PC-3 (cell line): ENCODE data around the gene LARP4B. TPM values are rescaled to one million over a fixed set of nuclear protein-coding genes. Genes with fewer than 3 reads are reported as not detected.

Experiments used
- ATAC-seq: fragments of 200-7000 bp; cut with Tn5 transposase; 2 replicates; pipeline ENCODE4 v1.9.1; 2020; ENCODE audit warnings: mild to moderate bottlenecking, moderate library complexity
- BruUV-seq: library from RNA; stranded (reverse); fragments of 400-500 nt; replicated peaks from 2 replicates; lab custom pipeline; 2021; lab: Mats Ljungman, UMichigan
- CTCF ChIA-PET: fragments of 300-600 bp; sonication (Branson Sonifier 250); formaldehyde crosslinking; loops from one replicate; lab custom pipeline; 2022; ENCODE audit warnings: antibody characterized with exemption; lab: Charles Lee
- POLR2A ChIA-PET: fragments of 300-600 bp; sonication (Branson Sonifier 250); formaldehyde crosslinking; loops from one replicate; lab custom pipeline; 2022; ENCODE audit warnings: antibody characterized with exemption; ENCODE audit not compliant: unreplicated experiment; lab: Charles Lee
- DNase-seq: peaks from one replicate; pipeline ENCODE4 v3.0.0-alpha.2; 2015
- H2AFZ ChIP-seq: fragments of 300-600 bp; sonication (generic); 2 replicates; pipeline ENCODE4 v1.6.0; 2016; ENCODE audit warnings: antibody characterized with exemption, low read length
- H3F3A ChIP-seq: fragments of 300-600 bp; sonication (generic); one replicate; pipeline ENCODE4 v1.6.0; 2017; ENCODE audit warnings: antibody characterized with exemption, low read length, control low read depth, mild to moderate bottlenecking; ENCODE audit not compliant: unreplicated experiment
- H3K27ac ChIP-seq: fragments of 300-600 bp; sonication (generic); 2 replicates; pipeline ENCODE4 v1.5.1; 2016; ENCODE audit warnings: mild to moderate bottlenecking, low read length
- H3K27me3 ChIP-seq: fragments of 300-600 bp; sonication (generic); 2 replicates; pipeline ENCODE4 v1.6.1; 2016; ENCODE audit warnings: low read length, mixed read lengths
- H3K36me3 ChIP-seq: fragments of 300-600 bp; sonication (generic); 2 replicates; pipeline ENCODE4 v1.6.1; 2016; ENCODE audit warnings: low read depth, mixed run types, low read length, mixed read lengths
- H3K4me1 ChIP-seq: fragments of 300-600 bp; sonication (generic); 2 replicates; pipeline ENCODE4 v1.5.1; 2016; ENCODE audit warnings: low read length; ENCODE audit not compliant: insufficient read depth
- H3K4me2 ChIP-seq: fragments of 300-600 bp; sonication (generic); 2 replicates; pipeline ENCODE4 v1.6.0; 2016; ENCODE audit warnings: low read length
- H3K4me3 ChIP-seq: fragments of 300-600 bp; sonication (generic); 2 replicates; pipeline ENCODE4 v1.5.1; 2016; ENCODE audit warnings: mild to moderate bottlenecking, low read length, mixed read lengths
- H3K79me2 ChIP-seq: fragments of 300-600 bp; sonication (generic); 2 replicates; pipeline ENCODE4 v1.6.1; 2017; ENCODE audit warnings: low read length, mixed read lengths
- H3K9ac ChIP-seq: fragments of 300-600 bp; sonication (generic); 2 replicates; pipeline ENCODE4 v1.6.0; 2016; ENCODE audit warnings: mild to moderate bottlenecking, low read length
- H3K9me2 ChIP-seq: fragments of 300-600 bp; sonication (generic); replicated peaks from 2 replicates; pipeline ENCODE4 v1.6.1; 2016; ENCODE audit warnings: mixed run types, low read length, mixed read lengths
- H3K9me3 ChIP-seq: fragments of 300-600 bp; sonication (generic); 2 replicates; pipeline ENCODE4 v1.6.1; 2016; ENCODE audit warnings: low read length, mixed read lengths
- H4K20me1 ChIP-seq: fragments of 300-600 bp; sonication (generic); 2 replicates; pipeline ENCODE4 v1.6.1; 2016; ENCODE audit warnings: low read length, mixed read lengths
- EZH2 ChIP-seq: fragments of 300-600 bp; sonication (generic); IDR thresholded peaks from one replicate; pipeline ENCODE4 v1.6.1; 2017; ENCODE audit warnings: antibody characterized with exemption, mild to moderate bottlenecking, low read length; ENCODE audit not compliant: unreplicated experiment
- EZH2phosphoT487 ChIP-seq: fragments of 300-600 bp; sonication (generic); IDR thresholded peaks from 2 replicates; pipeline ENCODE4 v1.6.1; 2018; ENCODE audit warnings: mild to moderate bottlenecking, antibody characterized with exemption, low read length, borderline replicate concordance
- intact Hi-C: fragments of 100-400 bp; cut with micrococcal nuclease; formaldehyde crosslinking; loops from 2 replicates; pipeline ENCODE4 v1.9.0; 2023
- total RNA-seq: library from RNA; depleted of rRNA; stranded (reverse); fragments of >200 nt; gene quantifications from 2 replicates; pipeline ENCODE4 v1.2.3, GENCODE V29; 2014
- TF ChIP-seq, protein P1 (sequence below): fragments of 300-600 bp; sonication (generic); conservative IDR thresholded peaks from 2 replicates; pipeline ENCODE4 v1.5.1; 2017; ENCODE audit warnings: antibody characterized with exemption, low read depth, mild to moderate bottlenecking, low read length

The LARP4B gene
- total RNA-seq, 1 experiment from 2014 or later = 33.9 TPM

DNA sequence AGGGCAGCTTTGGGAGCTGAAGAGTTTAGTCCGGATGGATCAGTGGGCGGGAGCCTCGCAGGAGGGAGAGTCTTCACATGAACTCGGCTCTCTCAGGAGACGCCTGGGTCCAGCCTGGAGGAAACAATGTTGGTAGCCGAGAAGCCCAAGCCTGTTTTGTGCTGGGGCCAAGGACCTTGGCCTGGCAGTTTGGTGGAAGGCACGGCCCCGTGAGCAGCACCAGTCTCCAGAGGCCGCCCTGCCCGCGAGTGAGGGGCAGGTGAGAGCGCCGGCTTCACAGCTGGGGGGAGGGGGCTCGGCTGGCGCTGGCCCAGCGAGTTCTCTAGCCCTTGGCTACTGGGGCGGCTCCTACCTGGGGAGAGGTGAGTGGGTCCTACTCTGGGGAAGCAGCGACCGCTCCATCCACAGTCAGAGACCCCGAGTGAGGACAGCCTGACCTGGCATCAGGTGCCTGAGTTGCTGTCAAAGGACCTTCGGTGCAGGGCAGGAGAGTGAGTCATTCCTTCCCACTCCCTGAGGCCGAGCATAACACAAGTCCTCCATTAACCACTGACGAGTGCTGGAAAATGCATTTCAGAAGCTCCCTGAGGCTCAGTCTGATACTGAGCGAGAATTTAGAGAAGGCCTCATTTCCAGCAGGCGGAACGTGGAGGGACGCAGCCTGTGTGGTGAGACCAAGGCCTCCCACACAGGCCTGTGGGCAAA lies 152.7 kb downstream of the LARP4B start:
- Histone ChIP-seq H2AFZ (no peak overlapping the region), H3K4me3 (no peak overlapping the region), H3K79me2 (no peaks in the 10 kb centered on the region), H3K9me3 (no peaks in the 10 kb centered on the region), H3K9ac (no peak overlapping the region), H3K4me2 (no peak overlapping the region), H3K27ac (no peak overlapping the region), H3K36me3 (no peaks in the 10 kb centered on the region), H3F3A (no peaks in the 10 kb centered on the region), H3K4me1 (no peaks in the 10 kb centered on the region), H3K27me3 (no peaks in the 10 kb centered on the region), H3K9me2 (no peaks in the 10 kb centered on the region), H4K20me1 (no peaks in the 10 kb centered on the region)
- ATAC-seq (no peak), DNase-seq (no peak)
- CTCF ChIA-PET = interaction anchor here (0.5 kb wide), 1 partner anchor 266 kb away, joined by 4 read pairs; no protein-coding TSS in a partner anchor
- POLR2A ChIA-PET = no interaction called here
- intact Hi-C loops = no loop called here
- no TSS peak for BruUV-seq
- TF ChIP-seq, protein P1, sequence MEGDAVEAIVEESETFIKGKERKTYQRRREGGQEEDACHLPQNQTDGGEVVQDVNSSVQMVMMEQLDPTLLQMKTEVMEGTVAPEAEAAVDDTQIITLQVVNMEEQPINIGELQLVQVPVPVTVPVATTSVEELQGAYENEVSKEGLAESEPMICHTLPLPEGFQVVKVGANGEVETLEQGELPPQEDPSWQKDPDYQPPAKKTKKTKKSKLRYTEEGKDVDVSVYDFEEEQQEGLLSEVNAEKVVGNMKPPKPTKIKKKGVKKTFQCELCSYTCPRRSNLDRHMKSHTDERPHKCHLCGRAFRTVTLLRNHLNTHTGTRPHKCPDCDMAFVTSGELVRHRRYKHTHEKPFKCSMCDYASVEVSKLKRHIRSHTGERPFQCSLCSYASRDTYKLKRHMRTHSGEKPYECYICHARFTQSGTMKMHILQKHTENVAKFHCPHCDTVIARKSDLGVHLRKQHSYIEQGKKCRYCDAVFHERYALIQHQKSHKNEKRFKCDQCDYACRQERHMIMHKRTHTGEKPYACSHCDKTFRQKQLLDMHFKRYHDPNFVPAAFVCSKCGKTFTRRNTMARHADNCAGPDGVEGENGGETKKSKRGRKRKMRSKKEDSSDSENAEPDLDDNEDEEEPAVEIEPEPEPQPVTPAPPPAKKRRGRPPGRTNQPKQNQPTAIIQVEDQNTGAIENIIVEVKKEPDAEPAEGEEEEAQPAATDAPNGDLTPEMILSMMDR = no peak
- no peak for TF ChIP-seq EZH2
- TF ChIP-seq EZH2phosphoT487 = no peak

DNA sequence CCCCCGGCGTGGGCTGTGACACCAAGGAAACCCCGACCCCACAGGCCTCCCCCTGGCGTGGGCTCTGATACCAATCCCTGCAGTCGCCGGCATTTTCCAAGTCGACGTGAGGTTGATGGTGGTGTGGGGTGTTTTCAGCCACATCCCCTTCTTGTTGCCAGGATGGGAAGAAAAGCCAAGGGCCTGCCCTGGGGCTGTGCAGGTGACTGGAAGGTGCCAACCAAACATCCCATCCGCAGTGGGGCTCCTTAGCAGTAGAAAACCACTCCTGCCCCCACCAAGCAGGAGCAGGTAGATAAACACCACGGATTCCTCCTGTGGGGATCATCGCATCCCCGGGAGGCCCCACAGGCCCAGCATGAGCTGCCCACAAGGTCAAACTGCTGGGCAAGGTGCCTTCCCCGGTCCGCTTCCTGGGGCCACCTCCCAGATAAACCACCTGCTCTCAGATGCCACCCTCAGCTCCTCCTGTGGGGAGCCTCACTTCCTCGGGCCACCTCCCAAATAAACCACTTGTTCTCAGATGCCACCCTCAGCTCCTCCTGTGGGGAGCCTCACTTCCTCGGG lies 153.5 kb downstream of the LARP4B start:
- TF ChIP-seq EZH2phosphoT487 = no peak
- no peak for TF ChIP-seq EZH2
- TF ChIP-seq, protein P1 = no peak
- ATAC-seq (no peak), DNase-seq (no peak)
- ChIA-PET CTCF (no interaction called here), POLR2A (no interaction called here)
- Histone ChIP-seq H3K27ac (no peak overlapping the region), H3F3A (no peaks in the 10 kb centered on the region), H3K27me3 (no peaks in the 10 kb centered on the region), H3K36me3 (no peaks in the 10 kb centered on the region), H4K20me1 (no peaks in the 10 kb centered on the region), H3K9me2 (no peaks in the 10 kb centered on the region), H3K79me2 (no peaks in the 10 kb centered on the region), H3K4me2 (no peak overlapping the region), H3K9ac (no peak overlapping the region), H3K4me1 (no peaks in the 10 kb centered on the region), H2AFZ (no peak overlapping the region), H3K9me3 (no peaks in the 10 kb centered on the region), H3K4me3 (no peak overlapping the region)
- no TSS peak for BruUV-seq
- intact Hi-C loops = no loop called here

DNA sequence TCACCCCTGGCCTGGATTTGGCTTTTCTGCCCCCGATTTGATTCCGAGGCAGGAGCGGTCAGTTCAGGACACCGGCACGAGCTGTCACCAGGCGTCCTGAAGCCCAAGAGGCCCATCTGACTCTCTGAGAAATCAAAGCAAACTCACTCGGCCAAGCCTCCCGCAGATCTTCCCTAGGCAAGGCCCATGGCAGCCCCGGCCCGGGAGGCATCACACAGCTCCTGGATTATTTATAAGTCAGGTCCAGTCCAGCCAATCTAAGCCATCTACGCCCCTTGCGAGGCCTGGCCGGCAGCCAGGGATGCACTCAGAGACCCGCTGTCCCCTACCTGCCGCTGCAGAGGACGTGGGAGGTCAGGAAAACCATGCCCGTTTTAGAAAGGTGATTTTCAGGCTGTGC lies 154.7 kb downstream of the LARP4B start:
- Histone ChIP-seq H3K9me3 (no peaks in the 10 kb centered on the region), H3K4me3 (no peak overlapping the region)
- TF ChIP-seq EZH2phosphoT487 = no peak
- TF ChIP-seq EZH2 = no peak
- TF ChIP-seq, protein P1 = no peak

More for the DNA sequence above, 154.7 kb downstream of the LARP4B start:
- Histone ChIP-seq H3K79me2 (no peaks in the 10 kb centered on the region), H3K27ac (no peak overlapping the region), H2AFZ (no peak overlapping the region), H3K9me2 (no peaks in the 10 kb centered on the region), H3F3A (no peaks in the 10 kb centered on the region), H3K4me2 (no peak overlapping the region), H4K20me1 (no peaks in the 10 kb centered on the region), H3K36me3 (no peaks in the 10 kb centered on the region), H3K9ac (no peak overlapping the region), H3K4me1 (no peaks in the 10 kb centered on the region), H3K27me3 (no peaks in the 10 kb centered on the region)
- ChIA-PET POLR2A (no interaction called here), CTCF (no interaction called here)
- intact Hi-C loops = no loop called here
- DNase-seq (no peak), ATAC-seq (no peak)
- BruUV-seq = no TSS peak
